Astrocyte (in vitro differentiated cells and primary cell): ENCODE measurements around the gene PCNX1. TPM values are rescaled to one million over a fixed set of nuclear protein-coding genes. Genes with fewer than 3 reads are reported as not detected.

Experiments used
- DNase-seq: peaks from one replicate; pipeline ENCODE4 v3.0.0-alpha.2; 2010; ENCODE audit warnings: low read depth
- FAIRE-seq: peaks from 2 replicates; lab custom pipeline; 2011; peaks lifted over from hg19 to GRCh38; lab: Jason Lieb, UNC
- H2AFZ ChIP-seq: 2 replicates; pipeline ENCODE4 v1.6.0; 2012; ENCODE audit warnings: low read depth, low read length, inconsistent platforms
- H3K27ac ChIP-seq: 2 replicates; pipeline ENCODE4 v1.5.1; 2011; ENCODE audit warnings: low read depth, low read length, inconsistent platforms
- H3K27me3 ChIP-seq: 2 replicates; pipeline ENCODE4 v1.6.0; 2011; ENCODE audit warnings: low read length, inconsistent platforms; ENCODE audit not compliant: insufficient read depth
- H3K36me3 ChIP-seq: 2 replicates; pipeline ENCODE4 v1.5.1; 2011; ENCODE audit warnings: low read length, inconsistent platforms; ENCODE audit not compliant: insufficient read depth
- H3K4me1 ChIP-seq: 2 replicates; pipeline ENCODE4 v1.5.1; 2011; ENCODE audit warnings: low read length, inconsistent platforms; ENCODE audit not compliant: insufficient read depth
- H3K4me2 ChIP-seq: 2 replicates; pipeline ENCODE4 v1.6.0; 2012; ENCODE audit warnings: low read length, inconsistent platforms
- H3K4me3 ChIP-seq: 2 replicates; pipeline ENCODE4 v1.5.1; 2011; ENCODE audit warnings: low read depth, mild to moderate bottlenecking, low read length, inconsistent platforms; ENCODE audit not compliant: insufficient read depth
- H3K79me2 ChIP-seq: 2 replicates; pipeline ENCODE4 v1.6.0; 2012; ENCODE audit warnings: mild to moderate bottlenecking, low read length, inconsistent platforms; ENCODE audit not compliant: insufficient read depth
- H3K9ac ChIP-seq: 2 replicates; pipeline ENCODE4 v1.6.0; 2012; ENCODE audit warnings: mild to moderate bottlenecking, low read length, inconsistent platforms
- H3K9me3 ChIP-seq: 2 replicates; pipeline ENCODE4 v1.5.1; 2012; ENCODE audit warnings: low read depth, mild to moderate bottlenecking, low read length, inconsistent platforms; ENCODE audit not compliant: insufficient read depth
- H4K20me1 ChIP-seq: 2 replicates; pipeline ENCODE4 v1.6.0; 2012; ENCODE audit warnings: low read length, inconsistent platforms; ENCODE audit not compliant: insufficient read depth
- H3K27ac Mint-ChIP-seq: one replicate; pipeline ENCODE4 v1.8.0; 2021; ENCODE audit warnings: mild to moderate bottlenecking, mixed read lengths; ENCODE audit not compliant: unreplicated experiment
- H3K27me3 Mint-ChIP-seq: one replicate; pipeline ENCODE4 v1.8.0; 2021; ENCODE audit warnings: low read depth, mixed read lengths; ENCODE audit not compliant: unreplicated experiment
- H3K36me3 Mint-ChIP-seq: one replicate; pipeline ENCODE4 v1.8.0; 2021; ENCODE audit warnings: low read depth, mixed read lengths; ENCODE audit not compliant: unreplicated experiment
- H3K4me1 Mint-ChIP-seq: one replicate; pipeline ENCODE4 v1.8.0; 2021; ENCODE audit warnings: low read depth, mixed read lengths; ENCODE audit not compliant: unreplicated experiment
- H3K4me3 Mint-ChIP-seq: one replicate; pipeline ENCODE4 v1.8.0; 2021; ENCODE audit warnings: mild to moderate bottlenecking, moderate library complexity, mixed read lengths; ENCODE audit not compliant: unreplicated experiment
- H3K9me3 Mint-ChIP-seq: one replicate; pipeline ENCODE4 v1.8.0; 2021; ENCODE audit warnings: mild to moderate bottlenecking, mixed read lengths; ENCODE audit not compliant: unreplicated experiment
- EZH2 ChIP-seq: IDR thresholded peaks from 2 replicates; pipeline ENCODE4 v1.6.1; 2012; ENCODE audit warnings: mild to moderate bottlenecking, low read length, inconsistent platforms; ENCODE audit not compliant: insufficient read depth
- total RNA-seq: library from RNA; stranded (reverse); gene quantifications from 2 replicates; pipeline ENCODE4 v1.2.1, GENCODE V29; 2021
- TF ChIP-seq, protein P1 (sequence below): IDR thresholded peaks from 2 replicates; pipeline ENCODE4 v1.5.1; 2011; ENCODE audit warnings: low read depth, mild to moderate bottlenecking, inconsistent platforms, low read length, moderate library complexity; ENCODE audit not compliant: insufficient read depth

Gene PCNX1
- total RNA-seq, 1 donor from 2014 or later, result 91.3 TPM

- TF ChIP-seq, protein P1, sequence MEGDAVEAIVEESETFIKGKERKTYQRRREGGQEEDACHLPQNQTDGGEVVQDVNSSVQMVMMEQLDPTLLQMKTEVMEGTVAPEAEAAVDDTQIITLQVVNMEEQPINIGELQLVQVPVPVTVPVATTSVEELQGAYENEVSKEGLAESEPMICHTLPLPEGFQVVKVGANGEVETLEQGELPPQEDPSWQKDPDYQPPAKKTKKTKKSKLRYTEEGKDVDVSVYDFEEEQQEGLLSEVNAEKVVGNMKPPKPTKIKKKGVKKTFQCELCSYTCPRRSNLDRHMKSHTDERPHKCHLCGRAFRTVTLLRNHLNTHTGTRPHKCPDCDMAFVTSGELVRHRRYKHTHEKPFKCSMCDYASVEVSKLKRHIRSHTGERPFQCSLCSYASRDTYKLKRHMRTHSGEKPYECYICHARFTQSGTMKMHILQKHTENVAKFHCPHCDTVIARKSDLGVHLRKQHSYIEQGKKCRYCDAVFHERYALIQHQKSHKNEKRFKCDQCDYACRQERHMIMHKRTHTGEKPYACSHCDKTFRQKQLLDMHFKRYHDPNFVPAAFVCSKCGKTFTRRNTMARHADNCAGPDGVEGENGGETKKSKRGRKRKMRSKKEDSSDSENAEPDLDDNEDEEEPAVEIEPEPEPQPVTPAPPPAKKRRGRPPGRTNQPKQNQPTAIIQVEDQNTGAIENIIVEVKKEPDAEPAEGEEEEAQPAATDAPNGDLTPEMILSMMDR, result no peak
- no peak for TF ChIP-seq EZH2
- Histone ChIP-seq H3K4me2 (peak overlapping the region; percentile 93), H3K36me3 (no peaks in the 10 kb centered on the region), H3K9me3 (no peaks in the 10 kb centered on the region), H3K4me3 (peak overlapping the region; percentile 78), H2AFZ (no peak overlapping the region), H3K27me3 (no peaks in the 10 kb centered on the region), H4K20me1 (peaks cover 62% of the 10 kb centered on the region), H3K4me1 (peaks cover 7% of the 10 kb centered on the region), H3K9ac (peak overlapping the region; percentile 91), H3K79me2 (peaks cover 80% of the 10 kb centered on the region), H3K27ac (peak overlapping the region; percentile 81)
- H3K27me3 Mint-ChIP-seq, result no peaks in the 10 kb centered on the region
- peak overlapping the region; percentile 98 for H3K4me3 Mint-ChIP-seq
- peaks cover 5% of the 10 kb centered on the region for H3K36me3 Mint-ChIP-seq
- peaks cover 3% of the 10 kb centered on the region for H3K9me3 Mint-ChIP-seq
- peak overlapping the region; percentile 97 for H3K27ac Mint-ChIP-seq
- DNase-seq (peak; percentile 37), FAIRE-seq (no peak)
- peaks cover 29% of the 10 kb centered on the region for H3K4me1 Mint-ChIP-seq
These were observed 2.7 kb downstream of the PCNX1 start for GRCh38 chr14:70909733-70910614.

GRCh38 chr14:70915415-70915814 lies 8.2 kb downstream of the PCNX1 start:
- no peaks in the 10 kb centered on the region for H3K9me3 ChIP-seq
- H3K27me3 Mint-ChIP-seq, result no peaks in the 10 kb centered on the region
- no peaks in the 10 kb centered on the region for H3K9me3 Mint-ChIP-seq

More at GRCh38 chr14:70915415-70915814, 8.2 kb downstream of the PCNX1 start:
- H3K4me1 Mint-ChIP-seq, result peaks cover 51% of the 10 kb centered on the region
- peaks cover 97% of the 10 kb centered on the region for H4K20me1 ChIP-seq
- no peak overlapping the region for H3K4me3 ChIP-seq
- no peak overlapping the region for H3K27ac ChIP-seq
- H3K4me1 ChIP-seq, result peaks cover 11% of the 10 kb centered on the region
- H3K79me2 ChIP-seq, result peaks cover 99% of the 10 kb centered on the region
- FAIRE-seq, result no peak
- H3K36me3 Mint-ChIP-seq, result no peaks in the 10 kb centered on the region
- H2AFZ ChIP-seq, result no peak overlapping the region
- DNase-seq, result no peak
- H3K4me2 ChIP-seq, result no peak overlapping the region
- H3K4me3 Mint-ChIP-seq, result no peak overlapping the region
- no peak overlapping the region for H3K27ac Mint-ChIP-seq
- TF ChIP-seq EZH2, result no peak
- TF ChIP-seq, protein P1, result no peak
- H3K9ac ChIP-seq, result no peak overlapping the region
- peaks cover 3% of the 10 kb centered on the region for H3K36me3 ChIP-seq
- H3K27me3 ChIP-seq, result no peaks in the 10 kb centered on the region
